ENCODE measurements around the gene MRAP2. TPM values are rescaled to one million over a fixed set of nuclear protein-coding genes. Genes with fewer than 3 reads are reported as not detected.

Gene MRAP2
- total RNA-seq, 1 donor from 2014 or later, result 40.2 TPM

DNA sequence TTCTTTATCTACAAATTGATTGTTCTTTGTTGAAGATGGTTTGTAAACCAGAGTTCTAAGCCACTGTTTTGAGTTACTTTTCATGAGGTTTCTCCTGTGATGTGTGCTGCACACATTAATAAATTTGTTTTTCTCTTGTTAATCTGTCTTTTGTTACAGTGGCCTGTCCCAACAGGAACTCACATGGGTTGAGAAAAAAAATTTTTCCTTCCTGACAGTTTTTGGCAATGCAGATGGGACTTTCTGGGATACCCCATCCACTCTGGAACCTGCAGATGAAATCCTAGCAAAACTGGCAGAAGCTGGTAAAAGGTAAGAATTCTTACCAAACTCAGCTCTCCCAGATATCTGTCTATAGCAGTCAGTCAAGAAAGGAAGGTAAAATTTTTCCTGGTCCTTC is 105.7 kb downstream of the MRAP2 start:
- Histone ChIP-seq H3K4me1 (ENCODE audit: control insufficient read depth in 3 of 3, insufficient read depth in 3 of 3, low read length in 3 of 3) (no peaks in the 10 kb centered on the region), H3K4me3 (ENCODE audit: low read length in 3 of 3) (no peak overlapping the region), H3K9me3 (ENCODE audit: control insufficient read depth in 3 of 3, low read length in 3 of 3) (no peaks in the 10 kb centered on the region), H3K27me3 (ENCODE audit: control insufficient read depth in 3 of 3, insufficient read depth in 3 of 3, low read length in 3 of 3) (no peaks in the 10 kb centered on the region), H3K36me3 (ENCODE audit: control insufficient read depth in 3 of 3, insufficient read depth in 3 of 3, low read length in 3 of 3) (peaks cover 0 to 10% (median 0%) of the 10 kb centered on the region in 3 donors), H3K9ac (ENCODE audit: low read depth in 1 of 3, low read length in 3 of 3) (no peak overlapping the region), H3K27ac (ENCODE audit: low read depth, low read length) (no peak overlapping the region)

Other genes starting within 250 kb of the MRAP2 start
- gene RIPPLY2, start 180.4 kb upstream of the MRAP2 start, total RNA-seq, result 1.6 TPM
- 5.2 TPM for gene CYB5R4, start 174.1 kb upstream of the MRAP2 start, total RNA-seq
- gene CEP162, start 193.9 kb downstream of the MRAP2 start, total RNA-seq, result 4.7 TPM